ENCODE results near the gene CTNNA3. TPM values are rescaled to one million over a fixed set of nuclear protein-coding genes. Genes with fewer than 3 reads are reported as not detected.

The CTNNA3 gene
- total and polyA plus RNA-seq, 2 donors from 2014 or later: 0.45 to 0.72 TPM

DNA sequence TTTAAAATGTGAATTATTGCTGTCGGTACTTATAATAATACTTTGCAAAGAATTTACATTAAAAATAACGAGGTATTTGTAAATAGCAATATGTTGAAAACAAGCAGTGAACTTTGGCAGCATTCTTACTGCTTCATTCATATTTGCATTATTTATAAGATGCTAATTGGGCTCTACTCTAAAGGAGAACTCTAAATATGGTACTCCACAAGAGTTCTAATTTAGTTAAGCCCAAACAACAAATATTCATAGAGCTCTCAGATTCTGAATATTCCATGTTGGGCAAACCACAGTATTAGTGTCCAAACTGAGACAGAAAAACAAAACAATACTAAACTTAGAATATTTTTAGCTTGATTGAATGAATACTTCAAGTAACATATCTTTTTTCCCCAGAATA is 1674.6 kb downstream of the CTNNA3 start:
- TF ChIP-seq, protein P1, sequence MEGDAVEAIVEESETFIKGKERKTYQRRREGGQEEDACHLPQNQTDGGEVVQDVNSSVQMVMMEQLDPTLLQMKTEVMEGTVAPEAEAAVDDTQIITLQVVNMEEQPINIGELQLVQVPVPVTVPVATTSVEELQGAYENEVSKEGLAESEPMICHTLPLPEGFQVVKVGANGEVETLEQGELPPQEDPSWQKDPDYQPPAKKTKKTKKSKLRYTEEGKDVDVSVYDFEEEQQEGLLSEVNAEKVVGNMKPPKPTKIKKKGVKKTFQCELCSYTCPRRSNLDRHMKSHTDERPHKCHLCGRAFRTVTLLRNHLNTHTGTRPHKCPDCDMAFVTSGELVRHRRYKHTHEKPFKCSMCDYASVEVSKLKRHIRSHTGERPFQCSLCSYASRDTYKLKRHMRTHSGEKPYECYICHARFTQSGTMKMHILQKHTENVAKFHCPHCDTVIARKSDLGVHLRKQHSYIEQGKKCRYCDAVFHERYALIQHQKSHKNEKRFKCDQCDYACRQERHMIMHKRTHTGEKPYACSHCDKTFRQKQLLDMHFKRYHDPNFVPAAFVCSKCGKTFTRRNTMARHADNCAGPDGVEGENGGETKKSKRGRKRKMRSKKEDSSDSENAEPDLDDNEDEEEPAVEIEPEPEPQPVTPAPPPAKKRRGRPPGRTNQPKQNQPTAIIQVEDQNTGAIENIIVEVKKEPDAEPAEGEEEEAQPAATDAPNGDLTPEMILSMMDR (IDR thresholded peaks at IDR 0.05; ENCODE audit: borderline replicate concordance, extremely low read depth, insufficient read depth): no peak
- intact Hi-C loops (cut with DNase I): no loop called here
- Histone ChIP-seq H3K9ac (ENCODE audit: low read length in 3 of 3) (no peak overlapping the region), H3K4me3 (ENCODE audit: low read length in 3 of 3) (no peak overlapping the region), H3K4me1 (ENCODE audit: control insufficient read depth in 2 of 3, insufficient read depth in 2 of 3, low read depth in 1 of 3, low read length in 3 of 3) (no peaks in the 10 kb centered on the region), H3K36me3 (ENCODE audit: control insufficient read depth in 2 of 3, insufficient read depth in 3 of 3, low read length in 3 of 3) (no peaks in the 10 kb centered on the region), H3K27me3 (ENCODE audit: control insufficient read depth, insufficient read depth, low read length) (no peaks in the 10 kb centered on the region), H3K9me3 (ENCODE audit: control insufficient read depth in 2 of 3, insufficient read depth in 1 of 3, low read length in 3 of 3) (no peaks in the 10 kb centered on the region), H3K27ac (ENCODE audit: low read depth in 2 of 2, low read length in 2 of 2) (no peak overlapping the region)
- FAIRE-seq: no peak
- DNase-seq: no peak

DNA sequence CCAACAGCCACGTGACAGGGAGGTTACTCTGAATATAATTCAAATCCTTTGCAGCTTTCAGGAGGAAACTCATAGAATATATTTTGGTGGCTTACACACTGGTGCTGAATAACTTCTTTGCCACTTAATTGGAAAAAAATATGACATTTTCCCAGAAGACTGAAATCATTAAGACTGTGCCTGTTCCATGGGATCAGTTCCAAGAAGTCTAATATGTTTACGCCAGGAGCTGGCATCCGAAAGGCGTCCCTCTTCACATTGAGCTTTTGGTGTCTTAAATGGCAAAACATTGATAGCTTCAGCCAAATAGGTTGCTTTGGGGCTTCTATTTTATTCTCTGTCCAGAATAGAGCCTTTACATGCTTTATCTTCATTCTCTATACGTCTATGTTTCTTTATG is 1687.8 kb downstream of the CTNNA3 start:
- Histone ChIP-seq H3K36me3 (ENCODE audit: control insufficient read depth in 2 of 3, insufficient read depth in 3 of 3, low read length in 3 of 3) (no peaks in the 10 kb centered on the region), H3K4me1 (ENCODE audit: control insufficient read depth in 2 of 3, insufficient read depth in 2 of 3, low read depth in 1 of 3, low read length in 3 of 3) (no peaks in the 10 kb centered on the region), H3K9ac (ENCODE audit: low read length in 3 of 3) (no peak overlapping the region), H3K4me3 (ENCODE audit: low read length in 3 of 3) (no peak overlapping the region), H3K27me3 (ENCODE audit: control insufficient read depth, insufficient read depth, low read length) (no peaks in the 10 kb centered on the region), H3K9me3 (ENCODE audit: control insufficient read depth in 2 of 3, insufficient read depth in 1 of 3, low read length in 3 of 3) (no peaks in the 10 kb centered on the region), H3K27ac (ENCODE audit: low read depth in 2 of 2, low read length in 2 of 2) (no peak overlapping the region)
- no peak for FAIRE-seq
- intact Hi-C loops (cut with DNase I): no loop called here
- TF ChIP-seq, protein P1 (IDR thresholded peaks at IDR 0.05; ENCODE audit: borderline replicate concordance, extremely low read depth, insufficient read depth): no peak
- no peak for DNase-seq

DNA sequence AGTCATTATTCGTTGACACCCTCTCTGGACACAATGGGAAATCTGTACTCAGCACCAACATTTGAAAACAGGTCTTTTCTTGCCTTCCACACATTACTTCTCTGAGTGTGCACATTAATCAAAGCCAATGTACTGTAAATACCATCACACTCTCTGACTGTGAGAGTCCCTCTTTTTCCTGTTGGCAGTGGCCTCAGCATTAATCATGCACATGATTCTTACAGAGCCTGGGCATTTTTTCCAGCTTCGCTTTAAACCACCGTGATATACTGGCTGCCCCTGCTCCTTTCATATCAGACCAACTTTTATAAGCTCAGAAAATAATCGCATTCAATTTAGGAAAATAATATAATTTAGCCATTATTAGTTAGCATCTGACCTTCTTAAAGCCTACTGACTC is 1689.6 kb downstream of the CTNNA3 start:
- no peak overlapping the region for H3K27ac ChIP-seq (ENCODE audit: low read depth in 2 of 2, low read length in 2 of 2)
- intact Hi-C loops (cut with DNase I): no loop called here
- no peaks in the 10 kb centered on the region for H3K9me3 ChIP-seq (ENCODE audit: control insufficient read depth in 2 of 3, insufficient read depth in 1 of 3, low read length in 3 of 3)
- peak in 1 of 5 donors; percentile 0 for DNase-seq
- H3K27me3 ChIP-seq (ENCODE audit: control insufficient read depth, insufficient read depth, low read length): no peaks in the 10 kb centered on the region
- TF ChIP-seq, protein P1 (IDR thresholded peaks at IDR 0.05; ENCODE audit: borderline replicate concordance, extremely low read depth, insufficient read depth): no peak
- H3K4me1 ChIP-seq (ENCODE audit: control insufficient read depth in 2 of 3, insufficient read depth in 2 of 3, low read depth in 1 of 3, low read length in 3 of 3): no peaks in the 10 kb centered on the region
- H3K4me3 ChIP-seq (ENCODE audit: low read length in 3 of 3): no peak overlapping the region
- no peak for FAIRE-seq
- H3K9ac ChIP-seq (ENCODE audit: low read length in 3 of 3): no peak overlapping the region
- H3K36me3 ChIP-seq (ENCODE audit: control insufficient read depth in 2 of 3, insufficient read depth in 3 of 3, low read length in 3 of 3): no peaks in the 10 kb centered on the region

DNA sequence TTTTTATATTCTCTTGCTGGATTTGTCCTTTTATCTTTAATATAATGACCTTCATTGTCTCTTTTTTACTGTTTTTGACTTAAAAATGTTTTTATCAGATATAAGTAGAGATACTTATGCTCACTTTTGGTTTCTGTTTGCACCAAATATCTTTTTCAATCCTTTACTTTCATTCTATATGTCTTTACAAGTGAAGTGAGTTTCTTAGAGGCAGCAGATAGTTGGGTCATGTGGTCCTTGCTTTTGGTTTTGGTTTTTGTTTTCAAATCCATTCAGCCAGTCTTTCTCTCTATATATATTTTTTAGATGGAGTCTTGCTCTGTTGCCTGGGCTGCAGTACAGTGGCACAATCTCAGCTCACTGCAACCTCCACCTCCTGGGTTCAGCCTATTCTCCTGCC is 1702.5 kb downstream of the CTNNA3 start:
- H3K9ac ChIP-seq (ENCODE audit: low read length in 3 of 3): no peak overlapping the region
- no peaks in the 10 kb centered on the region for H3K27me3 ChIP-seq (ENCODE audit: control insufficient read depth, insufficient read depth, low read length)
- no peak overlapping the region for H3K27ac ChIP-seq (ENCODE audit: low read depth in 2 of 2, low read length in 2 of 2)
- FAIRE-seq (no peak), DNase-seq (no peak)
- H3K36me3 ChIP-seq (ENCODE audit: control insufficient read depth in 2 of 3, insufficient read depth in 3 of 3, low read length in 3 of 3): no peaks in the 10 kb centered on the region
- H3K9me3 ChIP-seq (ENCODE audit: control insufficient read depth in 2 of 3, insufficient read depth in 1 of 3, low read length in 3 of 3): peaks cover 0 to 3% (median 0%) of the 10 kb centered on the region in 3 donors
- H3K4me1 ChIP-seq (ENCODE audit: control insufficient read depth in 2 of 3, insufficient read depth in 2 of 3, low read depth in 1 of 3, low read length in 3 of 3): no peaks in the 10 kb centered on the region
- no peak overlapping the region for H3K4me3 ChIP-seq (ENCODE audit: low read length in 3 of 3)
- TF ChIP-seq, protein P1 (IDR thresholded peaks at IDR 0.05; ENCODE audit: borderline replicate concordance, extremely low read depth, insufficient read depth): no peak
- intact Hi-C loops (cut with DNase I): no loop called here

Measured in kidney (tissue), 14 donors.